GM12865 (cell line): Measurements from ENCODE around the gene SUCO.

Source experiments
- DNase-seq: peaks from one replicate; pipeline ENCODE4 v3.0.0; 2010; ENCODE audit warnings: low read depth
- H3K4me3 ChIP-seq: 2 replicates; pipeline ENCODE4 v1.5.1; 2011; ENCODE audit warnings: mild to moderate bottlenecking, low read depth, low read length, control low read depth
- TF ChIP-seq, protein P1 (sequence below): IDR thresholded peaks from 2 replicates; pipeline ENCODE4 v1.5.1; 2011; ENCODE audit warnings: low read length, control low read depth, low read depth, inconsistent platforms; ENCODE audit not compliant: insufficient read depth; ENCODE audit errors: missing control alignments

Gene SUCO

DNA sequence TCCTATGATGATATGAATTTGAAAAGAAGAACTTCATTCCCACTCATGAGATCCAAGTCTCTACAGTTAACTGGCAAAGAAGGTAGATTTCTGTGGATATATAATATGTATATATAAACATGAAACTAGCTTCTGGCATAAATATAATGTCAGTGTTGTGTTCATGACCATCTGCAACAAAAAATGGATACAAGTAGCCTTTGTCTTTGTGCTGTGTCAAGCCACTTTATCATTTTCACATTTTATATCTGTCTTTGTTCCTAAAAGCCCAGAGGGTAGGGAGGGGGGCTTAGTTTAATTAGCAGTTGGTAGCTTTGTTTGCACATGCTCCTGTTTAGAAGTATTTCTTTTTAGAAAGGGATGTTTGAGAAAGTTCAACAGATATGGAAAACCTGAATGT, 69.8 kb downstream of the SUCO start:
- H3K4me3 ChIP-seq: no peak overlapping the region
- DNase-seq: no peak
- TF ChIP-seq, protein P1, sequence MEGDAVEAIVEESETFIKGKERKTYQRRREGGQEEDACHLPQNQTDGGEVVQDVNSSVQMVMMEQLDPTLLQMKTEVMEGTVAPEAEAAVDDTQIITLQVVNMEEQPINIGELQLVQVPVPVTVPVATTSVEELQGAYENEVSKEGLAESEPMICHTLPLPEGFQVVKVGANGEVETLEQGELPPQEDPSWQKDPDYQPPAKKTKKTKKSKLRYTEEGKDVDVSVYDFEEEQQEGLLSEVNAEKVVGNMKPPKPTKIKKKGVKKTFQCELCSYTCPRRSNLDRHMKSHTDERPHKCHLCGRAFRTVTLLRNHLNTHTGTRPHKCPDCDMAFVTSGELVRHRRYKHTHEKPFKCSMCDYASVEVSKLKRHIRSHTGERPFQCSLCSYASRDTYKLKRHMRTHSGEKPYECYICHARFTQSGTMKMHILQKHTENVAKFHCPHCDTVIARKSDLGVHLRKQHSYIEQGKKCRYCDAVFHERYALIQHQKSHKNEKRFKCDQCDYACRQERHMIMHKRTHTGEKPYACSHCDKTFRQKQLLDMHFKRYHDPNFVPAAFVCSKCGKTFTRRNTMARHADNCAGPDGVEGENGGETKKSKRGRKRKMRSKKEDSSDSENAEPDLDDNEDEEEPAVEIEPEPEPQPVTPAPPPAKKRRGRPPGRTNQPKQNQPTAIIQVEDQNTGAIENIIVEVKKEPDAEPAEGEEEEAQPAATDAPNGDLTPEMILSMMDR: no peak

DNA sequence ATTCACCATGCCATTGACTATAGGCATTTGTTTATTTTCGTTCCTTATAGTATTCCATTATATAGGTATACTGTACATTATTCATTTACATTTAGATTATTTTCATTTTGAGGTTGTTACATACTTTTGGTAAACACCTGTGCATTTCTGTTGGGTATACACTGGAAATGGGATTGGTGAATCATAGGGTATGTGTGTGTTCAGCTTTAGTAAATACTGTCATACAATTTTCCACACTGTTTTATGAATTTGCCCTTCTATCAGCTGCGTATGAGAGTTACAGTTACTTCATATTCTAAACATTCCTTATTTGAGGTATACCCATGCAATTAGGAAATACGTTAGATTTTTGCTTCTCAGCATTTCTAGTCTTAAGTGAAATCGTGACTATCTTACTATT, 70.9 kb downstream of the SUCO start:
- TF ChIP-seq, protein P1: no peak
- no peak for DNase-seq

DNA sequence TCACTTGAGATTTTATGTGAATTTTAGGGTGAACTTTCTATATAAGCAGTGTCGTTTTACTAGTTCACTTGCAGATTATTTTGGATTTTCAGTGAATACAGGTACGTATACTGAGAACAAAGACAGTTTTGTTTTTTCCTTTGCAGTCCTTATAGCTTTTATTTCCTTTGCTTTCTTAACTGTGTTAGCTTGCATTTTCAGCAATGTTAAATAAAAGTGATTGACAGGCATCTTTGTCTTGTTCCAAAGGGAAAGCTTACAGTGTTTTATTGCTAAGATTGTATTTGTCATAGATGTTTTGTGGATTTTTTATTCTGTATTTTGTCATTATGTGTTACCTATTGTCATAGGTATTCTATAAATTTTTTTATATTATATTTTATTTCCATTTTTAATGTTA, 72.7 kb downstream of the SUCO start:
- TF ChIP-seq, protein P1: no peak
- no peak overlapping the region for H3K4me3 ChIP-seq
- no peak for DNase-seq

More for the DNA sequence above, 70.9 kb downstream of the SUCO start:
- no peak overlapping the region for H3K4me3 ChIP-seq

DNA sequence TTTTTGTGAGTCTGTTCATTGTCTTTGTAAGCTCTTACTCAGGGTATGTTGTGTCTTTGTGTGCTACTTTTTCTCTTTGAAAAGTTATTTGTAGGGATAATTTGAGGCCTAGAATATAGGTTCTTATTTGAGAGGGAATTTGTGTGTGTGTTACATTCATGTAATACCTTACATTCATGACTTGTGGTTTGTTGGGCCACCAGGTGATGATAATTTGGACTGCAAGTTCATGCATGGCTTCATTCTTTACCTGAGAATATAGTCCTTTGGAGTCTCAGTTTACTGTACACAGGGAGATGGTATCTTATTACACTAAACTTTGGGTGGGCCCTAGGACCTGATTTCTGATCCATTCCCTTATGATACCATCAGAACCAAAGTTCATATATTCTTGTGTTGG, 74.2 kb downstream of the SUCO start:
- DNase-seq: peak; percentile 4
- no peak overlapping the region for H3K4me3 ChIP-seq
- TF ChIP-seq, protein P1: no peak

DNA sequence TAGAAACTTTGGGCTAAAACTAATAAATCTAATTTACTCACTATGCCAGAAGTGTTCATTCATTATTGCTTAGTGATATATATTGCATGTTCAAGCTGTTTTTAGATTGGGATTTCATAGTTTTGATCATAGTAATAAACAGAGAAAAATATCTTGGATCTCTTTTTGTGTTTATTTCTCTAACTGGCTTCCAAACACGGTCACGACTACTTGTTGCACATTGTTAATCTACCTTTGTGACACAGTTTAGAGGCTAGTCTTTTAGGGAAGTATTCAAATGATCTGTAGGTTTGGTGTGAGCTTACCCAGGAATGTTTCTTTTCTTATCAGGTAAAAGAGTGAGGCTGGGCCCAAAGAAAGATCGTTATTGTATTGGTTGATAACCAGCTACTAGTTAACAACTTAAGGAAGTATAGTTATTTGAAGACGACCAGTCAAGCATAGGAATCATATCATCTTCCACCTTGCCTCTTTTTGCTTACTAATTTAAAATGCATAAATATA, 75.2 kb downstream of the SUCO start:
- DNase-seq: no peak
- no peak overlapping the region for H3K4me3 ChIP-seq
- TF ChIP-seq, protein P1: no peak

DNA sequence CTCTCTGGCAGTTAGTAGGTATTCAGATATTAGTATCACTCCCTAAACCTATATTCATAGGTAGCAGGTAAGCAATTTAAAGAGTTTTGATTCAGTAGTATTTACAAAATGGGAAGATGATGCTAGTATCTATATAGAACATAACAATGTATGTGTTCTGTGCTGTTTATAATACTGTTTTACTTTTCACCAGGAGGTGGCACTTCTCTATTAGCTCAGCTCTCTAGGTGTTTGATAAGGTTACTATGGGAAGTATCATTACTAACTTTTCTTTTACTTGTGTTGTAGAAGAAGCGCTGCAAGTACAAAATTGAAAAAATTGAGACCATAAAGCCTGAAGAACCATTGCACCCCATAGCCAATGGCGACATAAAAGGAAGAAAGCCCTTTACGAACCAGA, 76.6 kb downstream of the SUCO start:
- no peak overlapping the region for H3K4me3 ChIP-seq
- TF ChIP-seq, protein P1: peak; percentile 24
- peak; percentile 14 for DNase-seq

DNA sequence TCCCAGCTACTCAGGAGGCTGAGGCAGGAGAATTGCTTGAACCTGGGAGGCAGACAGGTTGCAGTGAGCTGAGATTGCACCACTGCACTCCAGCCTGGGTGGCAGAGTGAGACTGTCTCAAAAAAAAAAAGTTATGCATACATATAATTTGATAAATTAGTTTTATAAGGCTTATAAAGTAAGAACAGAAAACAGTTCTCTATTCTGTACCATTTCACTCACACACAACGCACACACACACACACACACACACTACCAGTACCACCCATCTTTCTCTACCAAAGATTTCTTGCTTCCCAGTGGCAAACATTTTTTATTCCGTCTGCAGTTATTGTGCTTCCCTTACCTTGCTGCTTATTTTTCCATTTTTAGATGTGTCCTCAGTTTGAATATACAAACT, 79.5 kb downstream of the SUCO start:
- no peak overlapping the region for H3K4me3 ChIP-seq
- DNase-seq: no peak
- TF ChIP-seq, protein P1: no peak
